PC-9 (cell line): ENCODE data around the gene CHRNB1. TPM values are rescaled to one million over a fixed set of nuclear protein-coding genes. Genes with fewer than 3 reads are reported as not detected.

Source experiments
- BruUV-seq: library from RNA; stranded (reverse); fragments of 400-500 nt; replicated peaks from 2 replicates; lab custom pipeline; 2021; lab: Mats Ljungman, UMichigan
- CTCF ChIA-PET: fragments of 300-600 bp; sonication (Branson Sonifier 250); formaldehyde crosslinking; loops from one replicate; lab custom pipeline; 2022; ENCODE audit warnings: antibody characterized with exemption; lab: Charles Lee
- POLR2A ChIA-PET: fragments of 300-600 bp; sonication (Branson Sonifier 250); formaldehyde crosslinking; loops from one replicate; lab custom pipeline; 2022; ENCODE audit warnings: antibody characterized with exemption; ENCODE audit not compliant: unreplicated experiment; lab: Charles Lee
- DNase-seq, 2 experiments: peaks; one replicate each; pipeline versions ENCODE4 v3.0.0 to v3.0.0-alpha.2; 2015 to 2022; ENCODE audit warnings: mixed read lengths in 1 of 2
- H2AFZ ChIP-seq: fragments of 200-600 bp; sonication (generic); 2 replicates; pipeline ENCODE4 v1.8.1; 2017; ENCODE audit warnings: antibody characterized with exemption
- H3F3A ChIP-seq: fragments of 200-600 bp; sonication (generic); 2 replicates; pipeline ENCODE4 v1.8.1; 2017; ENCODE audit warnings: antibody characterized with exemption, mild to moderate bottlenecking, low read depth; ENCODE audit not compliant: insufficient read depth
- H3K27ac ChIP-seq: fragments of 200-600 bp; sonication (generic); 2 replicates; pipeline ENCODE4 v1.6.1; 2016; ENCODE audit warnings: mixed run types
- H3K27me3 ChIP-seq: fragments of 200-600 bp; sonication (generic); 2 replicates; pipeline ENCODE4 v1.6.1; 2016; ENCODE audit warnings: low read depth, mixed run types; ENCODE audit not compliant: insufficient read depth
- H3K36me3 ChIP-seq: fragments of 200-600 bp; sonication (generic); 2 replicates; pipeline ENCODE4 v1.6.1; 2016; ENCODE audit warnings: low read depth, mixed run types
- H3K4me1 ChIP-seq: fragments of 200-600 bp; sonication (generic); replicated peaks from 2 replicates; pipeline ENCODE4 v1.6.1; 2016; ENCODE audit warnings: mixed run types; ENCODE audit not compliant: insufficient read depth
- H3K4me2 ChIP-seq: fragments of 200-600 bp; sonication (generic); 2 replicates; pipeline ENCODE4 v1.6.1; 2017; ENCODE audit warnings: mixed run types
- H3K4me3 ChIP-seq: fragments of 200-600 bp; sonication (generic); 2 replicates; pipeline ENCODE4 v1.6.1; 2016; ENCODE audit warnings: mixed run types
- H3K79me2 ChIP-seq: fragments of 200-600 bp; sonication (generic); 2 replicates; pipeline ENCODE4 v1.6.1; 2017; ENCODE audit warnings: low read depth, mixed run types
- H3K9me2 ChIP-seq: fragments of 200-600 bp; sonication (generic); 2 replicates; pipeline ENCODE4 v1.8.1; 2017; ENCODE audit warnings: mild to moderate bottlenecking; ENCODE audit not compliant: insufficient read depth
- H3K9me3 ChIP-seq: fragments of 200-600 bp; sonication (generic); 2 replicates; pipeline ENCODE4 v1.8.1; 2016; ENCODE audit warnings: low read depth; ENCODE audit not compliant: insufficient read depth
- H4K20me1 ChIP-seq: fragments of 200-600 bp; sonication (generic); 2 replicates; pipeline ENCODE4 v1.8.1; 2017; ENCODE audit not compliant: insufficient read depth
- EZH2 ChIP-seq: fragments of 200-600 bp; sonication (generic); IDR thresholded peaks from 2 replicates; pipeline ENCODE4 v1.8.0; 2017; ENCODE audit warnings: antibody characterized with exemption, low read depth
- intact Hi-C: fragments of 100-400 bp; cut with micrococcal nuclease; formaldehyde crosslinking; loops from one replicate; pipeline ENCODE4 v1.10.0; 2022; ENCODE audit not compliant: unreplicated experiment
- total RNA-seq: library from RNA; stranded (reverse); gene quantifications from 2 replicates; pipeline ENCODE4 v1.2.3, GENCODE V29; 2021
- TF ChIP-seq, protein P1 (sequence below): fragments of 200-600 bp; sonication (generic); conservative IDR thresholded peaks from 2 replicates; pipeline ENCODE4 v1.6.1; 2017; ENCODE audit warnings: mixed run types, antibody characterized with exemption, mild to moderate bottlenecking, moderate library complexity

Gene CHRNB1
- total RNA-seq, 1 experiment from 2014 or later, result 53.4 TPM

- no peaks in the 10 kb centered on the region for H4K20me1 ChIP-seq
- H3K27me3 ChIP-seq, result no peaks in the 10 kb centered on the region
- POLR2A ChIA-PET, result interaction anchor here (0.5 kb wide), 1 partner anchor 18 kb away, joined by 8 read pairs; no protein-coding TSS in a partner anchor
- no peaks in the 10 kb centered on the region for H3K4me1 ChIP-seq
- H2AFZ ChIP-seq, result no peak overlapping the region
- intact Hi-C loops, result no loop called here
- no peaks in the 10 kb centered on the region for H3K36me3 ChIP-seq
- DNase-seq, result no peak
- no peak overlapping the region for H3K27ac ChIP-seq
- CTCF ChIA-PET, result no interaction called here
- H3K4me2 ChIP-seq, result no peak overlapping the region
- TF ChIP-seq EZH2, result no peak
- TF ChIP-seq, protein P1, sequence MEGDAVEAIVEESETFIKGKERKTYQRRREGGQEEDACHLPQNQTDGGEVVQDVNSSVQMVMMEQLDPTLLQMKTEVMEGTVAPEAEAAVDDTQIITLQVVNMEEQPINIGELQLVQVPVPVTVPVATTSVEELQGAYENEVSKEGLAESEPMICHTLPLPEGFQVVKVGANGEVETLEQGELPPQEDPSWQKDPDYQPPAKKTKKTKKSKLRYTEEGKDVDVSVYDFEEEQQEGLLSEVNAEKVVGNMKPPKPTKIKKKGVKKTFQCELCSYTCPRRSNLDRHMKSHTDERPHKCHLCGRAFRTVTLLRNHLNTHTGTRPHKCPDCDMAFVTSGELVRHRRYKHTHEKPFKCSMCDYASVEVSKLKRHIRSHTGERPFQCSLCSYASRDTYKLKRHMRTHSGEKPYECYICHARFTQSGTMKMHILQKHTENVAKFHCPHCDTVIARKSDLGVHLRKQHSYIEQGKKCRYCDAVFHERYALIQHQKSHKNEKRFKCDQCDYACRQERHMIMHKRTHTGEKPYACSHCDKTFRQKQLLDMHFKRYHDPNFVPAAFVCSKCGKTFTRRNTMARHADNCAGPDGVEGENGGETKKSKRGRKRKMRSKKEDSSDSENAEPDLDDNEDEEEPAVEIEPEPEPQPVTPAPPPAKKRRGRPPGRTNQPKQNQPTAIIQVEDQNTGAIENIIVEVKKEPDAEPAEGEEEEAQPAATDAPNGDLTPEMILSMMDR, result no peak
- H3K9me3 ChIP-seq, result no peaks in the 10 kb centered on the region
- no peaks in the 10 kb centered on the region for H3K9me2 ChIP-seq
- H3K79me2 ChIP-seq, result no peaks in the 10 kb centered on the region
- H3K4me3 ChIP-seq, result no peak overlapping the region
- BruUV-seq, result no TSS peak
- no peaks in the 10 kb centered on the region for H3F3A ChIP-seq
These were observed 17.9 kb downstream of the CHRNB1 start for GRCh38 chr17:7462474-7463371.

DNA sequence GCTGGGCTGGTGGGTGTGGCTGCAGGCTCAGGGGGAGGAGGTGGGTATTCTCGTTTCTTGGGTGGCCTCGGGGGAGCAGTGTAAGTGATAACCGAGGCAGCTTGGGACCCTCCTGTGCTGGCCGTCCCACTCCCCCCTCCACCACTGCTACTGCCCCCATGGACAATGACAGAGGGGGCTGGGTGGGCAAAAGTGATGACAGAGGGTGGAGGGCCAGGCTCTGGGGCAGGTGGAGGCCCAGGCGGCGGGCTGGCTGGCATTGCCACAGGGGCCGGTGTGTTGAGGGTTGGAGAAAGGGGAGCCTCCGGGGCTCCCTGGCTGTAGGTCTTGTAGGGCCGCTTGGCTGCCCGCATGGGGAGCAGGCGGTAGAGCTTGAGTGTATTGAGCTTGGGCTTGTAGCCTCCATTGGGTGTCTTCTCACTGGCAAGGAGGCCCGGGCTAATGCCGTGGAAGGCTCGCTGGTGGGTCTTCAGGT is 18.5 kb downstream of the CHRNB1 start:
- H3K36me3 ChIP-seq, result no peaks in the 10 kb centered on the region

DNA sequence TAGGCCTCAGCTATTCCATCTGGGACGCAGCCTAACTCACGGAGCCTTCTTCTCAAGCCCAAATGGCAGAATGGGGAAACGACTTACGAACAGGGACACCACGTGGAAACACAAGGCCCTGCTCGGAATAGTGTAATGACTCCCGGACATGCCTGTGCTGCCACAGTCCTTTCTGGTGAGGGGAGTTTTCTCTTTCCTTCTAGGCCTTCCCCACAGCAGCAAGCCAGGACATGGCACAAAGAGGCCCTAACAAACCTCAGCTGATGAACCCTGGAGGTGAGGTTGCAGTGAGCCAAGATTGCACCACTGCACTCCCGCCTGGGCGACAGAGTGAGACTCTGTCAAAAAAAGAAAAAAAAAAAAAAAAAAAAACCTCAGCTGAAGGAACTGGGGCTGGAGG is 19.2 kb downstream of the CHRNB1 start:
- no TSS peak for BruUV-seq
- ChIA-PET POLR2A (interaction anchor here (0.6 kb wide), 1 partner anchor 87 kb away, joined by 4 read pairs; no protein-coding TSS in a partner anchor), CTCF (interaction anchor here (0.6 kb wide), 1 partner anchor 40 kb away, joined by 4 read pairs; no protein-coding TSS in a partner anchor)
- Histone ChIP-seq H3K4me3 (no peak overlapping the region), H3K27ac (no peak overlapping the region), H2AFZ (no peak overlapping the region), H3K36me3 (no peaks in the 10 kb centered on the region), H3K79me2 (no peaks in the 10 kb centered on the region), H3K4me2 (no peak overlapping the region), H3F3A (no peaks in the 10 kb centered on the region), H3K4me1 (no peaks in the 10 kb centered on the region), H3K9me3 (no peaks in the 10 kb centered on the region), H3K27me3 (no peaks in the 10 kb centered on the region), H3K9me2 (no peaks in the 10 kb centered on the region), H4K20me1 (no peaks in the 10 kb centered on the region)
- TF ChIP-seq, protein P1, result no peak
- TF ChIP-seq EZH2, result no peak
- no peak for DNase-seq
- intact Hi-C loops, result no loop called here

More for the DNA sequence above, 18.5 kb downstream of the CHRNB1 start:
- Histone ChIP-seq H3F3A (no peaks in the 10 kb centered on the region), H3K27ac (no peak overlapping the region), H3K9me2 (no peaks in the 10 kb centered on the region), H3K4me3 (no peak overlapping the region), H2AFZ (no peak overlapping the region), H3K27me3 (no peaks in the 10 kb centered on the region), H3K9me3 (no peaks in the 10 kb centered on the region), H3K79me2 (no peaks in the 10 kb centered on the region), H3K4me2 (no peak overlapping the region), H3K4me1 (no peaks in the 10 kb centered on the region), H4K20me1 (no peaks in the 10 kb centered on the region)
- TF ChIP-seq EZH2, result no peak
- TF ChIP-seq, protein P1, result no peak
- DNase-seq, result no peak
- intact Hi-C loops, result no loop called here
- ChIA-PET POLR2A (no interaction called here), CTCF (no interaction called here)
- no TSS peak for BruUV-seq
